ENCODE results near the gene MYZAP.
"Not testable (repeated sequence)": the region's sequence is repeated elsewhere in the genome, so short reads cannot be mapped to it uniquely, and the experiment has no call there.

MYZAP gene

GRCh38 chr15:57595011-57595866 lies 3.5 kb downstream of the MYZAP start:
- DNase-seq = no peak

GRCh38 chr15:57596301-57596855 lies 4.7 kb downstream of the MYZAP start:
- no peak for DNase-seq

- DNase-seq = no peak
These were observed 5.3 kb downstream of the MYZAP start for GRCh38 chr15:57596978-57597377.

- DNase-seq = no peak
These were observed 5.7 kb downstream of the MYZAP start for GRCh38 chr15:57597431-57597830.

- DNase-seq = no peak
These were observed 6.6 kb downstream of the MYZAP start for GRCh38 chr15:57598346-57598745.

GRCh38 chr15:57599296-57599810 lies 7.6 kb downstream of the MYZAP start:
- no peak for DNase-seq

GRCh38 chr15:57600197-57600596 lies 8.5 kb downstream of the MYZAP start:
- no peak for DNase-seq

- DNase-seq = no peak
These were observed 12.8 kb downstream of the MYZAP start for GRCh38 chr15:57604507-57604906.

GRCh38 chr15:57605491-57605890 lies 13.8 kb downstream of the MYZAP start:
- no peak for DNase-seq

- no peak for DNase-seq
These were observed 14.3 kb downstream of the MYZAP start for GRCh38 chr15:57606048-57606447.

- peak; percentile 35 for DNase-seq
These were observed 15.1 kb downstream of the MYZAP start for GRCh38 chr15:57606816-57607215.

- DNase-seq = no peak
These were observed 15.9 kb downstream of the MYZAP start for GRCh38 chr15:57607570-57608000.

- no peak for DNase-seq
These were observed 18.3 kb downstream of the MYZAP start for GRCh38 chr15:57609805-57610529.

GRCh38 chr15:57611123-57611522 lies 19.4 kb downstream of the MYZAP start:
- DNase-seq = no peak

GRCh38 chr15:57611938-57612337 lies 20.2 kb downstream of the MYZAP start:
- DNase-seq = no peak

- no peak for DNase-seq
These were observed 22.5 kb downstream of the MYZAP start for GRCh38 chr15:57614241-57614640.

- not testable (repeated sequence) for DNase-seq
These were observed 24.3 kb downstream of the MYZAP start for GRCh38 chr15:57615951-57616496.

GRCh38 chr15:57618325-57618724 lies 26.6 kb downstream of the MYZAP start:
- DNase-seq = no peak

- DNase-seq = no peak
These were observed 28.0 kb downstream of the MYZAP start for GRCh38 chr15:57619746-57620145.

GRCh38 chr15:57624730-57625129 lies 33.0 kb downstream of the MYZAP start:
- DNase-seq = no peak

GRCh38 chr15:57625703-57626448 lies 34.2 kb downstream of the MYZAP start:
- DNase-seq = no peak

- DNase-seq = no peak
These were observed 35.2 kb downstream of the MYZAP start for GRCh38 chr15:57626713-57627440.
